ENCODE data around the gene FBXL7.

Gene FBXL7

GRCh38 chr5:15789642-15790041 is 289.7 kb downstream of the FBXL7 start:
- TF ChIP-seq NFIC (IDR thresholded peaks at IDR 0.05) (no peak), YY1 (IDR thresholded peaks at IDR 0.05; ENCODE audit: low read depth) (no peak), EP300 (IDR thresholded peaks at IDR 0.05; ENCODE audit: borderline replicate concordance) (no peak), CREB1 (IDR thresholded peaks at IDR 0.05; ENCODE audit: low read depth) (no peak), TAF1 (IDR thresholded peaks at IDR 0.05; ENCODE audit: low read depth) (no peak), RAD21 (IDR thresholded peaks at IDR 0.05; ENCODE audit: low read depth) (no peak), TCF12 (IDR thresholded peaks at IDR 0.05; ENCODE audit: low read depth) (no peak), ZBTB7A (IDR thresholded peaks at IDR 0.05; ENCODE audit: low read depth) (no peak), TEAD4 (IDR thresholded peaks at IDR 0.05) (no peak)
- TF ChIP-seq, protein P1, sequence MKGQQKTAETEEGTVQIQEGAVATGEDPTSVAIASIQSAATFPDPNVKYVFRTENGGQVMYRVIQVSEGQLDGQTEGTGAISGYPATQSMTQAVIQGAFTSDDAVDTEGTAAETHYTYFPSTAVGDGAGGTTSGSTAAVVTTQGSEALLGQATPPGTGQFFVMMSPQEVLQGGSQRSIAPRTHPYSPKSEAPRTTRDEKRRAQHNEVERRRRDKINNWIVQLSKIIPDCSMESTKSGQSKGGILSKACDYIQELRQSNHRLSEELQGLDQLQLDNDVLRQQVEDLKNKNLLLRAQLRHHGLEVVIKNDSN (IDR thresholded peaks at IDR 0.05), result no peak

DNA sequence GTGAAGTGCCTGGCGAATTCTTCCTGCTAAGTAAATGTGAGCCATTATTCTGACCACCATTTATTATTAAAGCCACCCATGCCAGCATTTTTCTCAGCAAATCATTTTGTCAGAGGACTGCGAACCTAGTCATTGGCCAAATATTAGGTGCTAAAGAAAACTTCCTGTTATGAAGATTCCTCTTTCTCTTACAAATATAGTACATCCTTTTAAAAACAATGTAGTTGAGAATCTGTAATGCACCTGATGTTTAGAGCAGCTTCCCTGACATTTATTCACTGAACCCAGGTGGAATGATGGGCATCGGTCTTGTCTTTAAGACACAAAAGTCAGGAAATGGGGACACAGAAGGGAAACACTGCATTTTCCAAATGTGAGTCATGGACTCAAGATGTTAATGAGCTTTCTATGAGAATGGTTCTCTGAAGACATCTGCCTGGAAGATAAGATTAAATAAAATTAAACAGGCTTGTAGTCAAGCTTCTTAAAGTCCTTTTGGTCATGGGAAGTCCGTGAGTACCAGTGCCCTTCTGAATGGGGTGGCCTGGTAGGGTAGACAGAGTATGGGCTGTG is 290.6 kb downstream of the FBXL7 start:
- TF ChIP-seq TAF1 (IDR thresholded peaks at IDR 0.05; ENCODE audit: low read depth), result no peak
- TF ChIP-seq, protein P2, sequence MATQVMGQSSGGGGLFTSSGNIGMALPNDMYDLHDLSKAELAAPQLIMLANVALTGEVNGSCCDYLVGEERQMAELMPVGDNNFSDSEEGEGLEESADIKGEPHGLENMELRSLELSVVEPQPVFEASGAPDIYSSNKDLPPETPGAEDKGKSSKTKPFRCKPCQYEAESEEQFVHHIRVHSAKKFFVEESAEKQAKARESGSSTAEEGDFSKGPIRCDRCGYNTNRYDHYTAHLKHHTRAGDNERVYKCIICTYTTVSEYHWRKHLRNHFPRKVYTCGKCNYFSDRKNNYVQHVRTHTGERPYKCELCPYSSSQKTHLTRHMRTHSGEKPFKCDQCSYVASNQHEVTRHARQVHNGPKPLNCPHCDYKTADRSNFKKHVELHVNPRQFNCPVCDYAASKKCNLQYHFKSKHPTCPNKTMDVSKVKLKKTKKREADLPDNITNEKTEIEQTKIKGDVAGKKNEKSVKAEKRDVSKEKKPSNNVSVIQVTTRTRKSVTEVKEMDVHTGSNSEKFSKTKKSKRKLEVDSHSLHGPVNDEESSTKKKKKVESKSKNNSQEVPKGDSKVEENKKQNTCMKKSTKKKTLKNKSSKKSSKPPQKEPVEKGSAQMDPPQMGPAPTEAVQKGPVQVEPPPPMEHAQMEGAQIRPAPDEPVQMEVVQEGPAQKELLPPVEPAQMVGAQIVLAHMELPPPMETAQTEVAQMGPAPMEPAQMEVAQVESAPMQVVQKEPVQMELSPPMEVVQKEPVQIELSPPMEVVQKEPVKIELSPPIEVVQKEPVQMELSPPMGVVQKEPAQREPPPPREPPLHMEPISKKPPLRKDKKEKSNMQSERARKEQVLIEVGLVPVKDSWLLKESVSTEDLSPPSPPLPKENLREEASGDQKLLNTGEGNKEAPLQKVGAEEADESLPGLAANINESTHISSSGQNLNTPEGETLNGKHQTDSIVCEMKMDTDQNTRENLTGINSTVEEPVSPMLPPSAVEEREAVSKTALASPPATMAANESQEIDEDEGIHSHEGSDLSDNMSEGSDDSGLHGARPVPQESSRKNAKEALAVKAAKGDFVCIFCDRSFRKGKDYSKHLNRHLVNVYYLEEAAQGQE (IDR thresholded peaks at IDR 0.05; ENCODE audit: low read depth), result no peak
- TF ChIP-seq NFIC (IDR thresholded peaks at IDR 0.05), result no peak
- no peak for TF ChIP-seq EGR1 (IDR thresholded peaks at IDR 0.05)
- TF ChIP-seq FOXM1 (IDR thresholded peaks at IDR 0.05; ENCODE audit: borderline replicate concordance, low read depth), result no peak
- TF ChIP-seq TEAD4 (IDR thresholded peaks at IDR 0.05), result no peak
- no peak for TF ChIP-seq MAX (IDR thresholded peaks at IDR 0.05)
- TF ChIP-seq ZBTB7A (IDR thresholded peaks at IDR 0.05; ENCODE audit: low read depth), result no peak
- no peak for TF ChIP-seq CEBPB (IDR thresholded peaks at IDR 0.05)
- TF ChIP-seq EP300 (IDR thresholded peaks at IDR 0.05; ENCODE audit: borderline replicate concordance), result no peak
- TF ChIP-seq YY1 (IDR thresholded peaks at IDR 0.05; ENCODE audit: low read depth), result no peak
- TF ChIP-seq, protein P1 (IDR thresholded peaks at IDR 0.05), result no peak
- TF ChIP-seq RAD21 (IDR thresholded peaks at IDR 0.05; ENCODE audit: low read depth), result no peak
- no peak for TF ChIP-seq TCF12 (IDR thresholded peaks at IDR 0.05; ENCODE audit: low read depth)
- no peak for TF ChIP-seq CREB1 (IDR thresholded peaks at IDR 0.05; ENCODE audit: low read depth)

DNA sequence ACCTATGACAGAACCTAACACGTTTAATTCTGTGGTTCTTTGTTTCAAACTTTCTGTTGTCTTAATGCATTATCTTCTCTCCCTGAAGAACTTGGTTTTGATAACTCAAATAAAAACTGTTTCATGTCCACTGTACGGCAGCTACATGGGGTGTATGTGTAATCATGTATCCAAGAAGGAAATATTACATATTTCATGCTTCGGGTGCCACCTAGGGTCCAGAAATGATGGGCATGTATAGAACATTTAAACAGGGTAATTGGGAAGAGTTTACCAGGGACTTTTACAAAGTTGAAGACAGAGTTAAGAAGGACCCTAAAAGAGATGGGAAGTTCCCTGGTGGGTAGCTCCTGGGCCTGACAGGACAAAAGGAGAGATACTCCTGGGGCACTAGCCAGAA is 291.3 kb downstream of the FBXL7 start:
- no peak for TF ChIP-seq EP300 (IDR thresholded peaks at IDR 0.05; ENCODE audit: borderline replicate concordance)
- TF ChIP-seq TEAD4 (IDR thresholded peaks at IDR 0.05), result no peak
- no peak for TF ChIP-seq CREB1 (IDR thresholded peaks at IDR 0.05; ENCODE audit: low read depth)
- TF ChIP-seq EGR1 (IDR thresholded peaks at IDR 0.05), result no peak
- TF ChIP-seq CEBPB (IDR thresholded peaks at IDR 0.05), result no peak
- TF ChIP-seq NFIC (IDR thresholded peaks at IDR 0.05), result no peak

GRCh38 chr5:15791859-15792258 is 291.9 kb downstream of the FBXL7 start:
- TF ChIP-seq EP300 (IDR thresholded peaks at IDR 0.05; ENCODE audit: borderline replicate concordance) (no peak), MAX (IDR thresholded peaks at IDR 0.05) (no peak), FOXM1 (IDR thresholded peaks at IDR 0.05; ENCODE audit: borderline replicate concordance, low read depth) (no peak)

DNA sequence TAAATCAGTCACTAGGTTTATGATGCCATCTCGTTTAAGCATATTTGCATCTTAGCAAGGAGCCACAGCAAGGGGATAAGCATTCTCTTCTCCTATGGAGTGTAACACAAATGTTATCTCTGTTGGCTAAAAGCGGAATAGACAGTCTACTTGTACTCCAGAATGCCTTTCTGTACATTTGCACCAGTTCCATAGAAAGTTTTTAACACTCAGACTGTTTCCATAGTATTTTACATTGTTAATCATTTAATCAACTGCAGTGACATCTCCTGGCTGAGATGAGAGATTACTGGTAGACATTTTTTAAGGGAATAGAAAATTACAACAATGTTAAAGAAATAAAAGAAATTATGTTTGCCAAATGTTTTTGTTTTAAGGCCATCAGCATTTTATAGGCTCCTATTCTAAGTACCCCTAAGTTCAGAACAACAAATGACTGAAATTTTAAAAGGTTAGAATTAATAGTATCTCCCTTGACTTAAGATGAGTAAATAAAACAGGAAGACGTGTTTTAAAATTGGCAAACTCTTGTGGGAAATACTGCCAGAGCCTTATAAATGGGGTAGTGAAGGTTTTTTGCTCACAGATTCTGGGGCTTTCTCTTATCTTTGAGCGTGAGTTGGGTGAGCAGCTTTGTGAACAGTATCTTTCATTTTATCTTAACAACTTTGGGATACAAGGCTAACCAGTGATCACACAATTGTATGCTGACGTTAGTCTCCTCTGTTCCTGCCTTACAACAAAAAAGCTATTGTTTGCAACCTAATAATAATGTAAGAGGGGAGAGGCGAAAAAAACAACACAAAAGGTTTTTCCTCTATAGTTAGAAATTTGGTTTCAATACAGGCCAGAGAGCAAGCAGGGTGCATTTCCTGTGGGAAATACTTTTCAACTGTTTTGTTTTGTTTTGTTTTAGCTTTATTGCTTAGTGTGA is 294.3 kb downstream of the FBXL7 start:
- TF ChIP-seq FOXM1 (IDR thresholded peaks at IDR 0.05; ENCODE audit: borderline replicate concordance, low read depth), result no peak
- TF ChIP-seq, protein P2 (IDR thresholded peaks at IDR 0.05; ENCODE audit: low read depth), result no peak
- TF ChIP-seq NFIC (IDR thresholded peaks at IDR 0.05), result no peak
- TF ChIP-seq TEAD4 (IDR thresholded peaks at IDR 0.05), result no peak
- TF ChIP-seq CREB1 (IDR thresholded peaks at IDR 0.05; ENCODE audit: low read depth), result no peak
- TF ChIP-seq, protein P1 (IDR thresholded peaks at IDR 0.05), result no peak
- TF ChIP-seq TAF1 (IDR thresholded peaks at IDR 0.05; ENCODE audit: low read depth), result no peak
- no peak for TF ChIP-seq RAD21 (IDR thresholded peaks at IDR 0.05; ENCODE audit: low read depth)
- TF ChIP-seq YY1 (IDR thresholded peaks at IDR 0.05; ENCODE audit: low read depth), result no peak
- TF ChIP-seq EGR1 (IDR thresholded peaks at IDR 0.05), result no peak
- TF ChIP-seq CEBPB (IDR thresholded peaks at IDR 0.05), result no peak
- TF ChIP-seq ZBTB7A (IDR thresholded peaks at IDR 0.05; ENCODE audit: low read depth), result no peak
- no peak for TF ChIP-seq TCF12 (IDR thresholded peaks at IDR 0.05; ENCODE audit: low read depth)
- no peak for TF ChIP-seq EP300 (IDR thresholded peaks at IDR 0.05; ENCODE audit: borderline replicate concordance)
- no peak for TF ChIP-seq MAX (IDR thresholded peaks at IDR 0.05)

Data from Ishikawa (cell line).